ENCODE measurements around the gene EFCAB12.

The EFCAB12 gene

GRCh38 chr3:129360171-129360611 lies 68.2 kb downstream of the EFCAB12 start:
- no peak overlapping the region for H3K4me3 Mint-ChIP-seq
- peaks cover 11% of the 10 kb centered on the region for H3K27me3 Mint-ChIP-seq (ENCODE audit: low read depth)
- H3K9me3 Mint-ChIP-seq, result peaks cover 13% of the 10 kb centered on the region
- no peak for TF ChIP-seq CTCF (IDR thresholded peaks at IDR 0.05; ENCODE audit: unreplicated experiment in 3 of 3)
- H3K4me1 Mint-ChIP-seq, result peaks cover 18% of the 10 kb centered on the region
- H3K27ac Mint-ChIP-seq, result peak overlapping the region in 1 of 3 experiments; percentile 53
- H3K36me3 Mint-ChIP-seq (ENCODE audit: low read depth), result peaks cover 16% of the 10 kb centered on the region

- Mint-ChIP-seq H3K36me3 (ENCODE audit: low read depth) (peaks cover 8% of the 10 kb centered on the region), H3K27me3 (ENCODE audit: low read depth) (peaks cover 11% of the 10 kb centered on the region), H3K27ac (no peak overlapping the region), H3K4me3 (no peak overlapping the region), H3K4me1 (peaks cover 18% of the 10 kb centered on the region), H3K9me3 (peaks cover 6% of the 10 kb centered on the region)
- no peak for TF ChIP-seq CTCF (IDR thresholded peaks at IDR 0.05; ENCODE audit: unreplicated experiment in 3 of 3)
These were observed 69.6 kb downstream of the EFCAB12 start for GRCh38 chr3:129358772-129359371.

GRCh38 chr3:129358177-129358771 lies 70.2 kb downstream of the EFCAB12 start:
- Mint-ChIP-seq H3K4me3 (no peak overlapping the region), H3K27me3 (ENCODE audit: low read depth) (peaks cover 11% of the 10 kb centered on the region), H3K4me1 (peaks cover 18% of the 10 kb centered on the region), H3K27ac (no peak overlapping the region), H3K9me3 (peaks cover 6% of the 10 kb centered on the region), H3K36me3 (ENCODE audit: low read depth) (peaks cover 8% of the 10 kb centered on the region)
- TF ChIP-seq CTCF (IDR thresholded peaks at IDR 0.05; ENCODE audit: unreplicated experiment in 3 of 3), result no peak

- Mint-ChIP-seq H3K36me3 (ENCODE audit: low read depth) (peaks cover 8% of the 10 kb centered on the region), H3K9me3 (peaks cover 6% of the 10 kb centered on the region), H3K27ac (peak overlapping the region in 1 of 3 experiments; percentile 10), H3K4me3 (no peak overlapping the region), H3K4me1 (peaks cover 18% of the 10 kb centered on the region), H3K27me3 (ENCODE audit: low read depth) (peaks cover 11% of the 10 kb centered on the region)
- TF ChIP-seq CTCF (IDR thresholded peaks at IDR 0.05; ENCODE audit: unreplicated experiment in 3 of 3), result no peak
These were observed 70.8 kb downstream of the EFCAB12 start for GRCh38 chr3:129357616-129358015.

GRCh38 chr3:129356756-129357425 lies 71.5 kb downstream of the EFCAB12 start:
- Mint-ChIP-seq H3K4me1 (peaks cover 18% of the 10 kb centered on the region), H3K36me3 (ENCODE audit: low read depth) (peaks cover 8% of the 10 kb centered on the region), H3K9me3 (peaks cover 6% of the 10 kb centered on the region), H3K4me3 (no peak overlapping the region), H3K27ac (peak overlapping the region in 1 of 3 experiments; percentile 10), H3K27me3 (ENCODE audit: low read depth) (peaks cover 11% of the 10 kb centered on the region)
- no peak for TF ChIP-seq CTCF (IDR thresholded peaks at IDR 0.05; ENCODE audit: unreplicated experiment in 3 of 3)
